H1 (cell line): ENCODE measurements around the gene ASTN1. TPM values are rescaled to one million over a fixed set of nuclear protein-coding genes. Genes with fewer than 3 reads are reported as not detected.

Experiments used
- CTCF ChIA-PET: fragments of 300-600 bp; sonication (Branson Sonifier 250); formaldehyde crosslinking; loops from one replicate; lab custom pipeline; 2021; ENCODE audit not compliant: partially characterized antibody; lab: Charles Lee
- POLR2A ChIA-PET: fragments of 300-600 bp; sonication (Branson Sonifier 250); formaldehyde crosslinking; loops from one replicate; lab custom pipeline; 2021; ENCODE audit warnings: inconsistent platforms; ENCODE audit not compliant: partially characterized antibody; lab: Charles Lee
- DNase-seq, 2 experiments: peaks; one replicate each; pipeline versions ENCODE4 v3.0.0 to v3.0.0-alpha.2; 2010 to 2022; ENCODE audit warnings: low spot score in 2 of 2, low read depth in 1 of 2, mixed read lengths in 1 of 2
- FAIRE-seq: peaks from 2 replicates; lab custom pipeline; 2011; peaks lifted over from hg19 to GRCh38; lab: Jason Lieb, UNC
- H2AFZ ChIP-seq: 2 replicates; pipeline ENCODE4 v1.8.1; 2012; ENCODE audit warnings: low read length, inconsistent platforms
- H2AK5ac ChIP-seq: 2 replicates; pipeline ENCODE4 v1.6.1; 2013; ENCODE audit warnings: low read depth, low read length
- H2BK120ac ChIP-seq: replicated peaks from 2 replicates; pipeline ENCODE3; 2013; ENCODE audit warnings: low read depth, low read length, inconsistent platforms
- H2BK12ac ChIP-seq: 2 replicates; pipeline ENCODE4 v1.6.1; 2013; ENCODE audit warnings: low read depth, low read length
- H2BK15ac ChIP-seq: 2 replicates; pipeline ENCODE4 v1.6.1; 2013; ENCODE audit warnings: low read length
- H2BK20ac ChIP-seq: 2 replicates; pipeline ENCODE4 v1.6.1; 2013; ENCODE audit warnings: low read length
- H2BK5ac ChIP-seq: 2 replicates; pipeline ENCODE4 v1.6.1; 2013; ENCODE audit warnings: low read depth, low read length
- H3K14ac ChIP-seq: 2 replicates; pipeline ENCODE4 v1.6.1; 2013; ENCODE audit warnings: inconsistent platforms; ENCODE audit not compliant: insufficient read length
- H3K18ac ChIP-seq: 2 replicates; pipeline ENCODE4 v1.6.1; 2013; ENCODE audit warnings: low read length; ENCODE audit errors: extremely low read depth
- H3K23ac ChIP-seq: 2 replicates; pipeline ENCODE4 v1.6.1; 2013; ENCODE audit warnings: inconsistent platforms; ENCODE audit not compliant: insufficient read length
- H3K23me2 ChIP-seq: 2 replicates; pipeline ENCODE4 v1.6.1; 2013; ENCODE audit warnings: low read depth, low read length
- H3K27ac ChIP-seq: 2 replicates; pipeline ENCODE4 v1.6.1; 2011; ENCODE audit warnings: low read depth, low read length, inconsistent platforms
- H3K27me3 ChIP-seq, 4 experiments: replicated peaks in 1 of 4; 1 replicate in 1 of 4; 2 replicates in 3 of 4; pipeline versions ENCODE4 v1.6.1 to v1.8.1; 2011 to 2013; ENCODE audit warnings: low read length in 3 of 4, mild to moderate bottlenecking in 3 of 4, inconsistent platforms in 2 of 4, mixed read lengths in 2 of 4, moderate library complexity in 1 of 4; ENCODE audit not compliant: control insufficient read depth in 3 of 4, insufficient read depth in 3 of 4; ENCODE audit errors: extremely low read depth in 1 of 4
- H3K36me3 ChIP-seq, 4 experiments: 2 replicates each; pipeline versions ENCODE4 v1.6.1 to v1.8.1; 2011 to 2013; ENCODE audit warnings: mild to moderate bottlenecking in 4 of 4, low read length in 3 of 4, moderate library complexity in 2 of 4, control low read depth in 1 of 4, inconsistent platforms in 1 of 4; ENCODE audit not compliant: insufficient read depth in 4 of 4, control insufficient read depth in 2 of 4
- H3K4ac ChIP-seq: replicated peaks from 2 replicates; pipeline ENCODE3; 2013; ENCODE audit warnings: low read length, low read depth, mixed read lengths, inconsistent platforms; ENCODE audit not compliant: insufficient read length
- H3K4me1 ChIP-seq, 4 experiments: replicated peaks in 1 of 4; 1 replicate in 1 of 4; 2 replicates in 3 of 4; pipeline versions ENCODE4 v1.6.1 to v1.8.1; 2011 to 2013; ENCODE audit warnings: low read length in 3 of 4, inconsistent platforms in 2 of 4, mixed read lengths in 1 of 4; ENCODE audit not compliant: insufficient read depth in 4 of 4, control insufficient read depth in 3 of 4
- H3K4me2 ChIP-seq, 2 experiments: 2 replicates each; pipeline versions ENCODE4 v1.6.1 to v1.8.1; 2011 to 2013; ENCODE audit warnings: low read depth in 2 of 2, low read length in 2 of 2, control low read depth in 1 of 2, inconsistent platforms in 1 of 2, mild to moderate bottlenecking in 1 of 2; ENCODE audit not compliant: insufficient read depth in 1 of 2
- H3K4me3 ChIP-seq, 4 experiments: fragments of 200-600, 300-600 bp in 1 of 4; sonication (generic), shearing (Covaris generic), sonication (Bioruptor Twin) in 1 of 4; 2 replicates each; pipeline versions ENCODE4 v1.5.1 to v1.8.1; 2011 to 2016; ENCODE audit warnings: low read length in 4 of 4, low read depth in 3 of 4, control low read depth in 2 of 4, inconsistent platforms in 2 of 4, mild to moderate bottlenecking in 2 of 4, mixed read lengths in 1 of 4, moderate library complexity in 1 of 4; ENCODE audit not compliant: insufficient read depth in 2 of 4; ENCODE audit errors: extremely low read depth in 1 of 4
- H3K56ac ChIP-seq: replicated peaks from 2 replicates; pipeline ENCODE3; 2013; ENCODE audit warnings: low read depth, mild to moderate bottlenecking, mixed read lengths, low read length, inconsistent platforms; ENCODE audit not compliant: insufficient read length
- H3K79me1 ChIP-seq: 2 replicates; pipeline ENCODE4 v1.6.1; 2013; ENCODE audit warnings: low read depth, low read length, control low read depth
- H3K79me2 ChIP-seq, 2 experiments: 2 replicates each; pipeline versions ENCODE4 v1.6.1 to v1.8.1; 2012 to 2013; ENCODE audit warnings: low read length in 2 of 2, mild to moderate bottlenecking in 2 of 2, inconsistent platforms in 1 of 2; ENCODE audit not compliant: insufficient read depth in 2 of 2, control insufficient read depth in 1 of 2
- H3K9ac ChIP-seq, 4 experiments: replicated peaks in 1 of 4; 1 replicate in 1 of 4; 2 replicates in 3 of 4; pipeline versions ENCODE4 v1.6.1 to v1.8.1; 2011 to 2013; ENCODE audit warnings: low read depth in 3 of 4, low read length in 3 of 4, control low read depth in 2 of 4, mild to moderate bottlenecking in 2 of 4, moderate library complexity in 2 of 4, inconsistent platforms in 1 of 4; ENCODE audit errors: extremely low read depth in 1 of 4
- H3K9me3 ChIP-seq, 2 experiments: 2 replicates each; pipeline versions ENCODE4 v1.6.1 to v1.8.1; 2012 to 2013; ENCODE audit warnings: mild to moderate bottlenecking in 2 of 2, moderate library complexity in 2 of 2, control low read depth in 1 of 2, inconsistent platforms in 1 of 2, low read depth in 1 of 2, low read length in 1 of 2, mixed read lengths in 1 of 2; ENCODE audit not compliant: insufficient read depth in 2 of 2
- H4K20me1 ChIP-seq, 2 experiments: replicated peaks in 1 of 2; 2 replicates each; pipeline versions ENCODE3 to v1.8.1; 2011 to 2013; ENCODE audit warnings: inconsistent platforms in 2 of 2, low read length in 2 of 2, mild to moderate bottlenecking in 1 of 2; ENCODE audit not compliant: insufficient read depth in 2 of 2, control insufficient read depth in 1 of 2
- H4K5ac ChIP-seq: 2 replicates; pipeline ENCODE4 v1.6.1; 2013; ENCODE audit warnings: low read length, low read depth, mixed read lengths, inconsistent platforms; ENCODE audit not compliant: insufficient read length
- H4K8ac ChIP-seq: 2 replicates; pipeline ENCODE4 v1.8.0; 2013; ENCODE audit warnings: mild to moderate bottlenecking, moderate library complexity, low read length, inconsistent platforms; ENCODE audit not compliant: insufficient read depth; ENCODE audit errors: extremely low read depth
- H4K91ac ChIP-seq: replicated peaks from 2 replicates; pipeline ENCODE3; 2013; ENCODE audit warnings: low read length, mixed read lengths, inconsistent platforms; ENCODE audit not compliant: insufficient read length
- BCL11A ChIP-seq, 2 experiments: IDR thresholded peaks; one replicate each; pipeline ENCODE4 v1.6.1; 2011; ENCODE audit warnings: low read depth in 2 of 2, low read length in 2 of 2, mild to moderate bottlenecking in 2 of 2
- POU5F1 ChIP-seq: IDR thresholded peaks from 2 replicates; pipeline ENCODE4 v1.6.1; 2011; ENCODE audit warnings: low read depth, mild to moderate bottlenecking, low read length, moderate library complexity
- WGBS, 2 experiments: shearing (Covaris generic) in 1 of 2; methylation state at CpG; one replicate each; pipeline versions ENCODE4 v1.1.6 to v1.1.7; 2013 to 2015; ENCODE audit warnings: low lambda C conversion rate in 2 of 2, mixed read lengths in 2 of 2, inconsistent platforms in 1 of 2, low coverage in 1 of 2, missing lambda C conversion rate in 1 of 2; ENCODE audit not compliant: insufficient replicate concordance in 2 of 2, insufficient coverage in 1 of 2, insufficient read length in 1 of 2; ENCODE audit errors: extremely low coverage in 1 of 2, missing lambda C conversion rate in 1 of 2; 5-methylcytosine and 5-hydroxymethylcytosine counted together
- polyA plus RNA-seq, 7 experiments: library from polyadenylated mRNA; depleted of rRNA in 3 of 7; stranded (reverse) in 5 of 7; unstranded in 2 of 7; fragments of >200 nt in 5 of 7; fragments of 200-250 nt in 2 of 7; gene quantifications; 1 replicate in 5 of 7; 2 replicates in 1 of 7; 4 replicates in 1 of 7; pipeline versions ENCODE4 v1.2.1 to v1.2.3, GENCODE V29; 2011 to 2013; ENCODE audit warnings: missing spikeins in 2 of 7, mixed read lengths in 2 of 7
- total RNA-seq: library from RNA; stranded (reverse); fragmentation: NEBNext Ultra II Directional; extraction: Animal tissue kit (Norgen Biotek cat#: 25700); gene quantifications from 2 replicates; pipeline ENCODE4 v1.2.1, GENCODE V29; 2021

Gene ASTN1
- total and polyA plus RNA-seq, 2 of the 8 experiments (the other 6 are each of a cell fraction or from before 2014, with no cell fraction given) = 2.9 to 4.1 TPM

DNA sequence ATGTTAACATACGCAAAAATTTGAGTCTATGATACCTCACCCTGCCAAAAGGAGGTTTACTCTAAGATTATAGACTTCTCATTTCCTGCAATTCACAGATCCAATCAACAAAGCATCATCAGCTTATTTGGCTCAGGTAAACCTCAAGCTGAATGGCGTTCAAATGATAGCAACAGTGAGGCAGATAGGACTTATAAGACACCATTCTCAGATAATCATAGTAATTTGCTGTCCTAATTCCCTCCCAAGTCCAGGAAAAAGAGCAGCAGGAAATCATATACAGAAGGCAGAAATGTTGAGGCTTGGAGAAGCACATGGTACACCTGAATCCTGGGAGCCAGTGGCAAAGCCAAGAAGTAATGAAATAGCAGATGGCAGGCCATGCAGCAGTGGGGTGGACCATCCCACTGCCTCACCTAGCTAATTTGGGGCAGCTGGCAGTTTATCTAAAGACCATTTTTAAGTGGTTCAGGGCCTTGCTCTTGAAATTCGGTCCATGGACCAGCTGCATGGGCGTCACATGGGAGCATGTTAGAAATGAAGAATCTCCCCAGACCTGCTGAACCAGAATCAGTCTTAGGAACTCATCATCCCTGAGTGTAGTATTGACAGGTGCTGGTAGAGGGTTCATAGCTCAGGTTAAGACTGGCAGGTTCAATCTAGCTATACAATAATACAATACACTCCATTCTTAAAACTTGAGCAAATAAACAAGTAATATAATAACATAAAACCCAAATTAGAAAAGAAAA lies 57.7 kb downstream of the ASTN1 start:
- FAIRE-seq = no peak
- DNase-seq = no peak
- Histone ChIP-seq H3K9ac (no peak overlapping the region), H2BK20ac (no peak overlapping the region), H3K4me1 (no peaks in the 10 kb centered on the region), H3K9me3 (no peaks in the 10 kb centered on the region), H3K79me2 (no peaks in the 10 kb centered on the region), H3K36me3 (no peaks in the 10 kb centered on the region; a peak in 2 of 8 replicates), H4K20me1 (no peaks in the 10 kb centered on the region), H3K14ac (no peak overlapping the region), H3K4me2 (no peak overlapping the region), H4K5ac (no peak overlapping the region), H3K4ac (no peak overlapping the region), H2AK5ac (no peak overlapping the region), H4K8ac (no peak overlapping the region), H2BK120ac (no peak overlapping the region), H4K91ac (no peak overlapping the region), H2BK15ac (no peak overlapping the region), H3K79me1 (no peaks in the 10 kb centered on the region), H3K27me3 (no peaks in the 10 kb centered on the region), H3K23me2 (0 out of 2 replicates have a peak, but pooled peaks cover 2% of the 10 kb centered on the region), H3K4me3 (no peak overlapping the region), H2BK5ac (no peak overlapping the region), H3K18ac (no peak overlapping the region), H3K27ac (no peak overlapping the region), H2AFZ (no peak overlapping the region), H2BK12ac (no peak overlapping the region), H3K23ac (no peak overlapping the region), H3K56ac (no peak overlapping the region)
- ChIA-PET POLR2A (no interaction called here), CTCF (interaction anchor here (0.9 to 3.1 kb wide), 3 partner anchors 14 to 171 kb away, joined by 3 to 8 read pairs (median 3); no protein-coding TSS in a partner anchor)
- WGBS, 2 experiments = 91% methylated on average over 4 of the region's 4 CpGs; no CpG with 5 or more reads in 1 of the 2 experiments
- TF ChIP-seq POU5F1 (no peak), BCL11A (IDR thresholded peaks at IDR 0.05; ENCODE audit: low read depth in 2 of 2, low read length in 2 of 2) (no peak)
